Measurements from ENCODE around the gene NEDD8.
A peak's percentile ranks its signal among the peaks of the same experiment; 100 is the strongest.
"Not testable (repeated sequence)": the region's sequence is repeated elsewhere in the genome, so short reads cannot be mapped to it uniquely, and the experiment has no call there.

Gene NEDD8

GRCh38 chr14:24216876-24217275 lies 15.3 kb downstream of the NEDD8 start:
- not testable (repeated sequence) for DNase-seq

GRCh38 chr14:24216345-24216699 lies 15.8 kb downstream of the NEDD8 start:
- DNase-seq: no peak

GRCh38 chr14:24215495-24216344 lies 16.4 kb downstream of the NEDD8 start, which contains the start of gene MDP1:
TSS of gene MDP1 (minus strand) at chr14:24216066. CDS start at chr14:24215955, 111 bp downstream.
- DNase-seq: peak; percentile 97

- no peak for DNase-seq
Measured at GRCh38 chr14:24213866-24214662, 18.1 kb downstream of the NEDD8 start.

- DNase-seq: peak; percentile 100
Measured at GRCh38 chr14:24212924-24213865, 19.0 kb downstream of the NEDD8 start, which contains the start of gene CHMP4A. TSS of gene CHMP4A (minus strand) at chr14:24213488. CDS start at chr14:24213439, 49 bp downstream.

GRCh38 chr14:24211311-24211710 lies 20.9 kb downstream of the NEDD8 start:
- no peak for DNase-seq

GRCh38 chr14:24207625-24208024 lies 24.5 kb downstream of the NEDD8 start:
- no peak for DNase-seq

GRCh38 chr14:24207104-24207551 lies 25.0 kb downstream of the NEDD8 start:
- no peak for DNase-seq

- no peak for DNase-seq
Measured at GRCh38 chr14:24206260-24207103, 25.7 kb downstream of the NEDD8 start.

- no peak for DNase-seq
Measured at GRCh38 chr14:24204163-24205146, 27.7 kb downstream of the NEDD8 start.

- not testable (repeated sequence) for DNase-seq
Measured at GRCh38 chr14:24203249-24203886, 28.8 kb downstream of the NEDD8 start.

GRCh38 chr14:24202538-24202937 lies 29.6 kb downstream of the NEDD8 start:
- DNase-seq: not testable (repeated sequence)

- DNase-seq: no peak
Measured at GRCh38 chr14:24198814-24199524, 33.2 kb downstream of the NEDD8 start.

- peak; percentile 51 for DNase-seq
Measured at GRCh38 chr14:24197056-24197450, 35.1 kb downstream of the NEDD8 start.

GRCh38 chr14:24196071-24197055 lies 35.8 kb downstream of the NEDD8 start:
- DNase-seq: peak; percentile 61

GRCh38 chr14:24195186-24196070 lies 36.7 kb downstream of the NEDD8 start, which contains the start of gene TM9SF1:
TSS of gene TM9SF1 (minus strand) at chr14:24195441. CDS start at chr14:24195019, 422 bp downstream.
- peak; percentile 95 for DNase-seq

GRCh38 chr14:24194873-24195185 lies 37.3 kb downstream of the NEDD8 start:
- no peak for DNase-seq
